A549 (cell line): ENCODE results near the gene RPS21. TPM values are rescaled to one million over a fixed set of nuclear protein-coding genes. Genes with fewer than 3 reads are reported as not detected.

Experiments
- ATAC-seq, 2 experiments: fragments of 200-7000 bp in 1 of 2; fragments of >200 bp in 1 of 2; cut with Nextera tagmentation in 1 of 2; cut with Tn5 transposase in 1 of 2; 3 replicates each; pipeline versions ENCODE4 v1.8.0 to v1.9.1; 2018 to 2020; ENCODE audit warnings: mild to moderate bottlenecking in 1 of 2, moderate library complexity in 1 of 2
- CTCF ChIA-PET: fragments of 300-600 bp; sonication (Branson Sonifier 250); formaldehyde crosslinking; extraction: SDS; loops from one replicate; lab custom pipeline; 2021; ENCODE audit warnings: antibody characterized with exemption, inconsistent platforms; lab: Yijun Ruan, JAX
- POLR2A ChIA-PET: fragments of 350-600 bp; formaldehyde crosslinking; extraction: SDS; loops from one replicate; lab custom pipeline; 2021; ENCODE audit warnings: antibody characterized with exemption, inconsistent platforms; lab: Yijun Ruan, JAX
- DNase-seq, 2 experiments: peaks; one replicate each; pipeline versions ENCODE4 v3.0.0 to v3.0.0-alpha.2; 2011 to 2016; ENCODE audit warnings: low read depth in 1 of 2, low spot score in 1 of 2
- FAIRE-seq: peaks from 2 replicates; lab custom pipeline; 2011; peaks lifted over from hg19 to GRCh38; lab: Jason Lieb, UNC
- H3K27ac ChIP-seq, 2 experiments: fragments of >200 bp; sonication (Bioruptor Twin); formaldehyde crosslinking; 3 replicates each; pipeline ENCODE4 v1.5.1; 2016 to 2017
- H3K4me1 ChIP-seq: fragments of >200 bp; sonication (Bioruptor Twin); formaldehyde crosslinking; 3 replicates; pipeline ENCODE4 v1.6.1; 2016
- H3K4me2 ChIP-seq: fragments of >200 bp; sonication (Bioruptor Twin); formaldehyde crosslinking; 3 replicates; pipeline ENCODE4 v1.6.1; 2016
- H3K4me3 ChIP-seq: fragments of >200 bp; sonication (Bioruptor Twin); formaldehyde crosslinking; 3 replicates; pipeline ENCODE4 v1.5.1; 2016
- H3K9me3 ChIP-seq: fragments of >200 bp; sonication (Bioruptor Twin); formaldehyde crosslinking; 3 replicates; pipeline ENCODE4 v1.6.1; 2016
- CHD4 ChIP-seq: fragments of 200-600 bp; sonication (generic); IDR thresholded peaks from 2 replicates; pipeline ENCODE4 v1.6.1; 2016; ENCODE audit warnings: antibody characterized with exemption, mild to moderate bottlenecking, borderline replicate concordance
- E2F6 ChIP-seq: IDR thresholded peaks from 2 replicates; pipeline ENCODE4 v1.6.1; 2012; ENCODE audit warnings: low read depth, borderline replicate concordance
- EHF ChIP-seq: fragments of 250-450 bp; sonication (Bioruptor Pico); IDR thresholded peaks from 2 replicates; pipeline ENCODE4 v1.5.0; 2020; ENCODE audit warnings: mild to moderate bottlenecking
- ELK1 ChIP-seq: fragments of 150-350 bp; IDR thresholded peaks from 2 replicates; pipeline ENCODE4 v1.6.1; 2014; ENCODE audit warnings: low read depth, mild to moderate bottlenecking, low read length
- FOSB ChIP-seq: fragments of 250-450 bp; sonication (Bioruptor Pico); IDR thresholded peaks from 2 replicates; pipeline ENCODE4 v1.5.0; 2020; ENCODE audit warnings: mild to moderate bottlenecking, moderate library complexity
- HOXB13 ChIP-seq: fragments of 250-450 bp; sonication (Bioruptor Pico); IDR thresholded peaks from 2 replicates; pipeline ENCODE4 v1.5.0; 2020; ENCODE audit warnings: low read depth, mild to moderate bottlenecking, moderate library complexity
- HOXB5 ChIP-seq: fragments of 250-450 bp; sonication (Bioruptor Pico); IDR thresholded peaks from 2 replicates; pipeline ENCODE4 v1.5.0; 2020; ENCODE audit warnings: mild to moderate bottlenecking, moderate library complexity
- JUN ChIP-seq, 2 experiments: fragments of >200 bp; sonication (Bioruptor Twin); formaldehyde crosslinking; IDR thresholded peaks; 2 replicates in 1 of 2; 3 replicates in 1 of 2; pipeline ENCODE4 v1.6.1; 2016 to 2017
- JUNB ChIP-seq: fragments of >200 bp; sonication (Bioruptor Twin); formaldehyde crosslinking; IDR thresholded peaks from 2 replicates; pipeline ENCODE4 v1.6.1; 2016
- MAFK ChIP-seq: fragments of 450-650 bp; IDR thresholded peaks from 2 replicates; pipeline ENCODE4 v1.6.1; 2014; ENCODE audit not compliant: partially characterized antibody
- MAZ ChIP-seq: fragments of 150-350 bp; IDR thresholded peaks from 2 replicates; pipeline ENCODE4 v1.6.1; 2014; ENCODE audit warnings: antibody characterized with exemption, low read depth, low read length, borderline replicate concordance
- MYC ChIP-seq: IDR thresholded peaks from 2 replicates; pipeline ENCODE4 v1.6.1; 2012; ENCODE audit warnings: mild to moderate bottlenecking, inconsistent platforms, low read length, improper control_type of control experiment, borderline replicate concordance
- NPAS2 ChIP-seq: fragments of 250-450 bp; sonication (Bioruptor Pico); IDR thresholded peaks from 2 replicates; pipeline ENCODE4 v1.8.0; 2022; ENCODE audit warnings: mild to moderate bottlenecking, moderate library complexity, borderline replicate concordance
- NR3C1 ChIP-seq: fragments of >200 bp; sonication (Bioruptor Twin); formaldehyde crosslinking; IDR thresholded peaks from 3 replicates; pipeline ENCODE4 v1.6.1; 2017
- RFX5 ChIP-seq: fragments of 450-650 bp; IDR thresholded peaks from 2 replicates; pipeline ENCODE4 v1.7.1; 2014; ENCODE audit warnings: antibody characterized with exemption, mild to moderate bottlenecking, moderate library complexity
- TFCP2L1 ChIP-seq: fragments of 250-450 bp; sonication (Bioruptor Pico); IDR thresholded peaks from 2 replicates; pipeline ENCODE4 v1.5.0; 2021; ENCODE audit warnings: mild to moderate bottlenecking
- ZFP36 ChIP-seq: fragments of 450-650 bp; IDR thresholded peaks from 2 replicates; pipeline ENCODE4 v1.6.1; 2014; ENCODE audit warnings: borderline replicate concordance; ENCODE audit not compliant: partially characterized antibody
- WGBS: methylation state at CpG from one replicate; pipeline ENCODE4 v1.1.6; 2017; ENCODE audit errors: missing lambda C conversion rate; 5-methylcytosine and 5-hydroxymethylcytosine counted together
- polyA plus RNA-seq, 4 experiments: library from polyadenylated mRNA; depleted of rRNA in 3 of 4; stranded (reverse); fragments of >200 nt; fragmentation: RNase III in 1 of 4; extraction: RNeasy Plus Mini Kit Qiagen cat#74134 plus additional on column Dnase treatment in 1 of 4; gene quantifications; 2 replicates in 3 of 4; 3 replicates in 1 of 4; pipeline ENCODE4 v1.2.3, GENCODE V29; 2011 to 2017
- TF ChIP-seq, protein P1 (sequence below): fragments of 250-450 bp; sonication (Bioruptor Pico); IDR thresholded peaks from 2 replicates; pipeline ENCODE4 v1.5.0; 2021; ENCODE audit warnings: mild to moderate bottlenecking, moderate library complexity, borderline replicate concordance
- TF ChIP-seq, protein P2 (sequence below): fragments of >200 bp; sonication (Bioruptor Twin); formaldehyde crosslinking; IDR thresholded peaks from 3 replicates; pipeline ENCODE4 v1.5.1; 2016
- TF ChIP-seq, protein P3 (sequence below): fragments of >200 bp; sonication (Bioruptor Twin); formaldehyde crosslinking; IDR thresholded peaks from 2 replicates; pipeline ENCODE4 v1.6.1; 2016
- TF ChIP-seq, protein P4 (sequence below): fragments of >200 bp; sonication (Bioruptor Twin); formaldehyde crosslinking; IDR thresholded peaks from 3 replicates; pipeline ENCODE4 v1.6.1; 2016
- TF ChIP-seq, protein P5 (sequence below): IDR thresholded peaks from 2 replicates; pipeline ENCODE4 v1.6.1; 2012

The RPS21 gene
- polyA plus RNA-seq, 2 of the 4 experiments (the other 2 are of a cell fraction), result 2,862 to 4,026 TPM

DNA sequence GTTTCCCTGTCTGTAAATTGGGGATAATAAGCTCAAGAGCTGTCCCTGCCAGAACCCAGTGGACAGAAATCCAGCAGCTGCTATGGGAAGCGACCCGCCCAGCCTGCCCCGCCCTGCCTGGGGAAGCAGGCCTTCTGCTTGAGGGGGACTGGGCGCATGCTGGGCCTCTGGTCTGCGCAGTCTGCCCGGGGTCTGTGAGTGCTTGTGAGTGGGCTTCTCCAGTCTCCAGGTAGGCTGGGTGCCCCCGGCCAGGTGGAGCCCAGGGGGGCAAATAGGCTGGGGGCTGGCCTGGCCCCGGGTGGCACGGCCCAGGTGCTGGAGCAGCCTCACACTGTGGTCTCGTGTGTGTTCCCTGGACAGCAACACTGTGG lies 41.1 kb downstream of the RPS21 start:
- no peak overlapping the region for H3K4me2 ChIP-seq
- no peak for FAIRE-seq

GRCh38 chr20:62428396-62429295 lies 41.7 kb downstream of the RPS21 start:
- CTCF ChIA-PET, result interaction anchor here (1.4 kb wide), 1 partner anchor 19 kb away, joined by 5 read pairs; no protein-coding TSS in a partner anchor
- no peak for FAIRE-seq
- no peak overlapping the region for H3K4me2 ChIP-seq
- TF ChIP-seq RFX5 (no peak), NPAS2 (CRISPR knock-in tag) (no peak), HOXB13 (CRISPR knock-in tag) (no peak), JUN (IDR thresholded peaks at IDR 0.05) (no peak), HOXB5 (CRISPR knock-in tag) (no peak), TFCP2L1 (CRISPR knock-in tag) (no peak), MYC (no peak)
- TF ChIP-seq, protein P1, sequence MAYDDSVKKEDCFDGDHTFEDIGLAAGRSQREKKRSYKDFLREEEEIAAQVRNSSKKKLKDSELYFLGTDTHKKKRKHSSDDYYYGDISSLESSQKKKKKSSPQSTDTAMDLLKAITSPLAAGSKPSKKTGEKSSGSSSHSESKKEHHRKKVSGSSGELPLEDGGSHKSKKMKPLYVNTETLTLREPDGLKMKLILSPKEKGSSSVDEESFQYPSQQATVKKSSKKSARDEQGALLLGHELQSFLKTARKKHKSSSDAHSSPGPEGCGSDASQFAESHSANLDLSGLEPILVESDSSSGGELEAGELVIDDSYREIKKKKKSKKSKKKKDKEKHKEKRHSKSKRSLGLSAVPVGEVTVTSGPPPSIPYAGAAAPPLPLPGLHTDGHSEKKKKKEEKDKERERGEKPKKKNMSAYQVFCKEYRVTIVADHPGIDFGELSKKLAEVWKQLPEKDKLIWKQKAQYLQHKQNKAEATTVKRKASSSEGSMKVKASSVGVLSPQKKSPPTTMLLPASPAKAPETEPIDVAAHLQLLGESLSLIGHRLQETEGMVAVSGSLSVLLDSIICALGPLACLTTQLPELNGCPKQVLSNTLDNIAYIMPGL (CRISPR knock-in tag), result no peak
- TF ChIP-seq, protein P2, sequence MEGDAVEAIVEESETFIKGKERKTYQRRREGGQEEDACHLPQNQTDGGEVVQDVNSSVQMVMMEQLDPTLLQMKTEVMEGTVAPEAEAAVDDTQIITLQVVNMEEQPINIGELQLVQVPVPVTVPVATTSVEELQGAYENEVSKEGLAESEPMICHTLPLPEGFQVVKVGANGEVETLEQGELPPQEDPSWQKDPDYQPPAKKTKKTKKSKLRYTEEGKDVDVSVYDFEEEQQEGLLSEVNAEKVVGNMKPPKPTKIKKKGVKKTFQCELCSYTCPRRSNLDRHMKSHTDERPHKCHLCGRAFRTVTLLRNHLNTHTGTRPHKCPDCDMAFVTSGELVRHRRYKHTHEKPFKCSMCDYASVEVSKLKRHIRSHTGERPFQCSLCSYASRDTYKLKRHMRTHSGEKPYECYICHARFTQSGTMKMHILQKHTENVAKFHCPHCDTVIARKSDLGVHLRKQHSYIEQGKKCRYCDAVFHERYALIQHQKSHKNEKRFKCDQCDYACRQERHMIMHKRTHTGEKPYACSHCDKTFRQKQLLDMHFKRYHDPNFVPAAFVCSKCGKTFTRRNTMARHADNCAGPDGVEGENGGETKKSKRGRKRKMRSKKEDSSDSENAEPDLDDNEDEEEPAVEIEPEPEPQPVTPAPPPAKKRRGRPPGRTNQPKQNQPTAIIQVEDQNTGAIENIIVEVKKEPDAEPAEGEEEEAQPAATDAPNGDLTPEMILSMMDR, result no peak

More for the DNA sequence above, 41.1 kb downstream of the RPS21 start:
- H3K4me1 ChIP-seq, result no peaks in the 10 kb centered on the region
- no peak overlapping the region for H3K4me3 ChIP-seq
- no peaks in the 10 kb centered on the region for H3K9me3 ChIP-seq
- H3K27ac ChIP-seq, result no peak overlapping the region
- no peak for TF ChIP-seq ZFP36
- TF ChIP-seq, protein P3, sequence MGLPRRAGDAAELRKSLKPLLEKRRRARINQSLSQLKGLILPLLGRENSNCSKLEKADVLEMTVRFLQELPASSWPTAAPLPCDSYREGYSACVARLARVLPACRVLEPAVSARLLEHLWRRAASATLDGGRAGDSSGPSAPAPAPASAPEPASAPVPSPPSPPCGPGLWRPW, result no peak
- TF ChIP-seq MAFK, result no peak
- TF ChIP-seq, protein P4, sequence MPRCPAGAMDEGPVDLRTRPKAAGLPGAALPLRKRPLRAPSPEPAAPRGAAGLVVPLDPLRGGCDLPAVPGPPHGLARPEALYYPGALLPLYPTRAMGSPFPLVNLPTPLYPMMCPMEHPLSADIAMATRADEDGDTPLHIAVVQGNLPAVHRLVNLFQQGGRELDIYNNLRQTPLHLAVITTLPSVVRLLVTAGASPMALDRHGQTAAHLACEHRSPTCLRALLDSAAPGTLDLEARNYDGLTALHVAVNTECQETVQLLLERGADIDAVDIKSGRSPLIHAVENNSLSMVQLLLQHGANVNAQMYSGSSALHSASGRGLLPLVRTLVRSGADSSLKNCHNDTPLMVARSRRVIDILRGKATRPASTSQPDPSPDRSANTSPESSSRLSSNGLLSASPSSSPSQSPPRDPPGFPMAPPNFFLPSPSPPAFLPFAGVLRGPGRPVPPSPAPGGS, result no peak
- no peak for TF ChIP-seq NR3C1
- no peak for TF ChIP-seq ELK1
- TF ChIP-seq EHF (CRISPR knock-in tag), result no peak
- no peak for TF ChIP-seq E2F6
- TF ChIP-seq MYC, result no peak
- TF ChIP-seq JUNB, result no peak
- no peak for TF ChIP-seq NPAS2 (CRISPR knock-in tag)
- TF ChIP-seq HOXB5 (CRISPR knock-in tag), result no peak
- TF ChIP-seq, protein P5, sequence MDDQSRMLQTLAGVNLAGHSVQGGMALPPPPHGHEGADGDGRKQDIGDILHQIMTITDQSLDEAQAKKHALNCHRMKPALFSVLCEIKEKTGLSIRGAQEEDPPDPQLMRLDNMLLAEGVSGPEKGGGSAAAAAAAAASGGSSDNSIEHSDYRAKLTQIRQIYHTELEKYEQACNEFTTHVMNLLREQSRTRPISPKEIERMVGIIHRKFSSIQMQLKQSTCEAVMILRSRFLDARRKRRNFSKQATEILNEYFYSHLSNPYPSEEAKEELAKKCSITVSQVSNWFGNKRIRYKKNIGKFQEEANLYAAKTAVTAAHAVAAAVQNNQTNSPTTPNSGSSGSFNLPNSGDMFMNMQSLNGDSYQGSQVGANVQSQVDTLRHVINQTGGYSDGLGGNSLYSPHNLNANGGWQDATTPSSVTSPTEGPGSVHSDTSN, result no peak
- no peak for TF ChIP-seq MAZ
- TF ChIP-seq FOSB (CRISPR knock-in tag), result no peak
- no peak for TF ChIP-seq RFX5
- TF ChIP-seq JUN (IDR thresholded peaks at IDR 0.05), result no peak
- no peak for TF ChIP-seq CHD4
- ChIA-PET POLR2A (no interaction called here), CTCF (interaction anchor here (1.2 to 5.2 kb wide), 3 partner anchors 18 to 364 kb away, joined by 3 to 31 read pairs (median 5); no protein-coding TSS in a partner anchor)
- 78% methylated on average over 8 of the region's 10 CpGs for WGBS
- DNase-seq (no peak), ATAC-seq (no peak)

More at GRCh38 chr20:62428396-62429295, 41.7 kb downstream of the RPS21 start:
- Histone ChIP-seq H3K27ac (no peak overlapping the region), H3K9me3 (no peaks in the 10 kb centered on the region), H3K4me3 (no peak overlapping the region), H3K4me1 (no peaks in the 10 kb centered on the region)
- no peak for ATAC-seq
- no peak for DNase-seq
- POLR2A ChIA-PET, result no interaction called here
- WGBS, result 61% methylated on average over 26 of the region's 31 CpGs
